ENCODE results near the gene CWC27.

- TF ChIP-seq CTCF (IDR thresholded peaks at IDR 0.05) (no peak), POLR2A (IDR thresholded peaks at IDR 0.05) (no peak), POLR2AphosphoS5 (IDR thresholded peaks at IDR 0.05; ENCODE audit: insufficient read depth in 1 of 2, low read depth in 1 of 2) (no peak)
These were observed 275.2 kb downstream of the CWC27 start for GRCh38 chr5:65043843-65044359.

Measured in vagina (tissue), 2 donors.